Measurements from ENCODE around the gene ARHGEF10L.

ARHGEF10L gene

GRCh38 chr1:17654519-17654918 is 115.0 kb downstream of the ARHGEF10L start:
- no peak overlapping the region for H3K27ac ChIP-seq
- CTCF ChIA-PET, result interaction anchor here (0.7 to 1.3 kb wide), 8 partner anchors 9 to 1167 kb away, joined by 3 to 4 read pairs (median 3); no protein-coding TSS in a partner anchor
- TF ChIP-seq CTCF (conservative IDR thresholded peaks at IDR 0.05; ENCODE audit: low read depth), result no peak
- POLR2A ChIA-PET (ENCODE audit: low non-redundant PET), result no interaction called here
- DNase-seq (ENCODE audit: low spot score), result no peak

DNA sequence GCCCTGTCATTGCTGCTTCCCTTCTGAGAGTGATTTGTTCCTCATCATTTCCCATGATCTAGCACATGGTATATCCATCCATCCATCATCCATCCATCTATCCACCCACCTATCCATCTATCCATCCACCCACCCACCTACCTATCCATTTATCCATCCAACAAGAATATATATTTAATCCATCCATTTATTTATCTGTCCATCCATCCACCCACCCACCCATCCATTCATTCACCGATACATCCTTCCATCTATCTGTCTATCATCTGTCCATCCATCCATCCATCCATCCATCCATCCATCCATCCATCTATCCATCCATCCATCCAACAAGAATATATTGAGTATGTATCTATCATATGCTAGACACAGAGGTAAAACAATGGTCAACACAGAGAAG is 115.7 kb downstream of the ARHGEF10L start:
- no peak overlapping the region for H3K27ac ChIP-seq
- ChIA-PET CTCF (interaction anchor here (0.6 to 1.0 kb wide), 4 partner anchors 437 to 926 kb away, joined by 3 to 4 read pairs (median 4); no protein-coding TSS in a partner anchor), POLR2A (ENCODE audit: low non-redundant PET) (no interaction called here)
- no peak for TF ChIP-seq CTCF (conservative IDR thresholded peaks at IDR 0.05; ENCODE audit: low read depth)
- no peak for DNase-seq (ENCODE audit: low spot score)

DNA sequence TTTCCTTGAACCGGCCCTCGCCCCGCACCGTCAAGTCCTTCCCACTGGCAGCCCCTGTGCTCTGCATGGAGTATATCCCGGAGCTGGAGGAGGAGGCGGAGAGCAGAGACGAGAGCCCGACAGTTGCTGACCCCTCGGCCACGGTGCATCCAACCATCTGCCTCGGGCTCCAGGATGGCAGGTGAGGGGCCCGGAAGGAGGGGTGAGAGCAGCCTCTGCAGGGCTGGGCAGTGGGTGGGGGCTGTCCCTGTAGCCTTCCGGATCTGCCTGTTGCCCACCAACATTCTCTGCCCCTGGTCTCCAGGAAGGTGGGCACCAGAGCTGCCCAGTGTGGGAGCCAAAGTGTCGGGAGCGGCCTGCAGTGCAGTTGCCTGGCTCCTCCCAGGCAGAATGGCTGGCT is 116.4 kb downstream of the ARHGEF10L start:
- ChIA-PET POLR2A (ENCODE audit: low non-redundant PET) (no interaction called here), CTCF (interaction anchor here (0.6 to 0.7 kb wide), 2 partner anchors 493 to 925 kb away, joined by 4 read pairs; no protein-coding TSS in a partner anchor)
- no peak overlapping the region for H3K27ac ChIP-seq
- no peak for TF ChIP-seq CTCF (conservative IDR thresholded peaks at IDR 0.05; ENCODE audit: low read depth)
- no peak for DNase-seq (ENCODE audit: low spot score)

DNA sequence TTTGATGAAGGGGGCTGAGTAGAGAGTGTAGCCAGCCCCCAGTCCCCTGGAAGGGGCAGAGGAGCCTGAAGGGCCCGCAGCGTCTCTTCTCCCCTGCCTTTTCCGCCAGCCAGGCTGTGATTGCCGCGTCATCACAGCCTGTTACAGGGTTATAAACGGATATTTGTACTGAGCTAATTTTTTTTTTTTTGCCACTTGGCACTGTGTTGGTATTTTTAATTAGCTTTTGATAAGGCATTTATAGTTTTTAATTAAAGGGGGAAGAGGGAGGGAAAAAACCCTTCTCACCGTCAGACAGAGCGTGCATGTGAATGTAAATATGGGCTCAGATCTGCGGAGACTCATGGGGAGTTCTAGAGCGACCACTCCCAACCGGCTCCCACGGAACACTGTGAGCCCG is 117.9 kb downstream of the ARHGEF10L start:
- no peak for TF ChIP-seq CTCF (conservative IDR thresholded peaks at IDR 0.05; ENCODE audit: low read depth)
- ChIA-PET CTCF (interaction anchor here (0.6 kb wide), 1 partner anchor 1218 kb away, joined by 3 read pairs; no protein-coding TSS in a partner anchor), POLR2A (ENCODE audit: low non-redundant PET) (no interaction called here)
- no peak overlapping the region for H3K27ac ChIP-seq
- no peak for DNase-seq (ENCODE audit: low spot score)

DNA sequence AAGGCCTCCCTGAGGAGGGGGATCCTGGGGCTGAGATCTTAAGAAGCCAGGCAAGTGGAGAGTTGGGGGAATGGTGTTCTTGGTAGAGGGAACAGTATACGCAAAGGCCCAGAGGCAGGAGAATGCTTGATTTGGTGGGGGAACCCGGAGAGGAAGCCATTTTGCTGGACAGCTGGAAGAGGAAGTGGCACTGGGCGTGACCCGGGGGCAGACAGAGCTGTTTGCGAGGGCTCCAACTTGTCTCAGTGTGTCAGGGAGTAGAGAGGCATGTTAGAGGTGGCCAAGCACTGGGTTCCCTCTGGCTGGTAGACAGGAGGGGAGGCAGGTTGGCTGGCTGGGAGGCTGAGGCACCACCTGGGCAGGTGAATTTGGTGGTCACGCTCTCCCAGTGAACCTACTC is 119.3 kb downstream of the ARHGEF10L start:
- ChIA-PET CTCF (no interaction called here), POLR2A (ENCODE audit: low non-redundant PET) (no interaction called here)
- no peak for DNase-seq (ENCODE audit: low spot score)
- no peak overlapping the region for H3K27ac ChIP-seq
- TF ChIP-seq CTCF (conservative IDR thresholded peaks at IDR 0.05; ENCODE audit: low read depth), result no peak

DNA sequence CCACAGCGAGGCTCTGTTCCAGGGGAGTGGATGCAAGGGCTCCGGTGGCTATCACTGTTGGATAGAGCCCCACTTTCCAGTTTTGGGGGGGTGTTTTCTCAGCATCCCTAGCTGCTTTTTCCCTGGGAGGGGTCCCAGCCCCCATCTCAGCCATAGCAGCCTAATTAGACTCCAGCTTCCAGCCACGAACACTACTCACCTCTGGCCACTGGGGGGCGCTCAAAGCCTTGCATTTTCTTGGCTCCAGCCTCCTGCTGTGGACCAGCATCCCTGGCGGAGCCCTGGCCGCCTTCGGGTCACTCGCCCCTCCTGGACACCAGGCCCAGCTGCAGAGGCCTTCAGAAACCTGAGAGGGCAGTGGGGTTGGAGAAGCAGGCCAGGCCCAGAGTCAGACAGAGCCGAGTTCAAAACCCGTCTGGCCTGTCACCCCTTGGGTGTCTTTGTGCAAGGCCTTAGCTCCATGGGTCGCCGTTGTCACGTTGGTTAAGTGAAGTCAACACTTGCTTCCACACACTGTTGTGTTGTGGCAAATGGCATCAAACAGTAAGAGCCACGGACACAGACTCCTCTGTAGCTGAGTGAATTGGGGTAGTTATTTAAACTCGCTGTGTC is 122.2 kb downstream of the ARHGEF10L start:
- peak; percentile 66 for DNase-seq (ENCODE audit: low spot score)
- CTCF ChIA-PET, result interaction anchor here (0.6 to 1.9 kb wide), 30 partner anchors 9 to 1478 kb away, joined by 3 to 10 read pairs (median 4); no protein-coding TSS in a partner anchor
- H3K27ac ChIP-seq, result no peak overlapping the region
- POLR2A ChIA-PET (ENCODE audit: low non-redundant PET), result no interaction called here
- peak; percentile 81 for TF ChIP-seq CTCF (conservative IDR thresholded peaks at IDR 0.05; ENCODE audit: low read depth)
